ENCODE measurements around the gene C1orf116.

The C1orf116 gene

DNA sequence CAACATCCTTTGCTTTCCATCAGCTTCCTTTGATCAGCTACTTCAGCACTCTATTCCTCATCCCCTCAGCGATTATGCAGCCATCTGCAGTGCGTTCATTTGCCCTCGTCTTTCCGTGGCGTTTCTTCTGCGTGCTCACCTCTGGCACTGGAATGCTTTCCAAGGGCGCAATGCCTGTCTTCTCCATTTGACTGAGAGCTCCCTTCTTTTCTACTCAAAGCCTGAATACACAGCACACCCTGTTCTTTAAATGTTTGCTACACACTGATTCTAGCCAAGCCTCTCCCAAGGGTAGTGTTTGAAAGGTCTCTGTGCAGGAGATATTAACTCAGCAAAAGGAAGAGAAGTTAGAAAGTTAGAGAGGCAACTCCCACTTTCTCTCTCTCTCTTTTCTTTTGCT lies 22.6 kb downstream of the C1orf116 start:
- Histone ChIP-seq H3K4me1 (ENCODE audit: control insufficient read depth in 1 of 2, insufficient read depth in 1 of 2, low read depth in 1 of 2, low read length in 1 of 2) (no peaks in the 10 kb centered on the region), H3K36me3 (no peaks in the 10 kb centered on the region), H3K9me3 (no peaks in the 10 kb centered on the region), H3K27ac (no peak overlapping the region), H3K27me3 (peaks cover 9% of the 10 kb centered on the region), H3K4me3 (ENCODE audit: low read depth in 1 of 2, low read length in 1 of 2) (no peak overlapping the region)
- TF ChIP-seq, protein P1, sequence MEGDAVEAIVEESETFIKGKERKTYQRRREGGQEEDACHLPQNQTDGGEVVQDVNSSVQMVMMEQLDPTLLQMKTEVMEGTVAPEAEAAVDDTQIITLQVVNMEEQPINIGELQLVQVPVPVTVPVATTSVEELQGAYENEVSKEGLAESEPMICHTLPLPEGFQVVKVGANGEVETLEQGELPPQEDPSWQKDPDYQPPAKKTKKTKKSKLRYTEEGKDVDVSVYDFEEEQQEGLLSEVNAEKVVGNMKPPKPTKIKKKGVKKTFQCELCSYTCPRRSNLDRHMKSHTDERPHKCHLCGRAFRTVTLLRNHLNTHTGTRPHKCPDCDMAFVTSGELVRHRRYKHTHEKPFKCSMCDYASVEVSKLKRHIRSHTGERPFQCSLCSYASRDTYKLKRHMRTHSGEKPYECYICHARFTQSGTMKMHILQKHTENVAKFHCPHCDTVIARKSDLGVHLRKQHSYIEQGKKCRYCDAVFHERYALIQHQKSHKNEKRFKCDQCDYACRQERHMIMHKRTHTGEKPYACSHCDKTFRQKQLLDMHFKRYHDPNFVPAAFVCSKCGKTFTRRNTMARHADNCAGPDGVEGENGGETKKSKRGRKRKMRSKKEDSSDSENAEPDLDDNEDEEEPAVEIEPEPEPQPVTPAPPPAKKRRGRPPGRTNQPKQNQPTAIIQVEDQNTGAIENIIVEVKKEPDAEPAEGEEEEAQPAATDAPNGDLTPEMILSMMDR (IDR thresholded peaks at IDR 0.05), result no peak

DNA sequence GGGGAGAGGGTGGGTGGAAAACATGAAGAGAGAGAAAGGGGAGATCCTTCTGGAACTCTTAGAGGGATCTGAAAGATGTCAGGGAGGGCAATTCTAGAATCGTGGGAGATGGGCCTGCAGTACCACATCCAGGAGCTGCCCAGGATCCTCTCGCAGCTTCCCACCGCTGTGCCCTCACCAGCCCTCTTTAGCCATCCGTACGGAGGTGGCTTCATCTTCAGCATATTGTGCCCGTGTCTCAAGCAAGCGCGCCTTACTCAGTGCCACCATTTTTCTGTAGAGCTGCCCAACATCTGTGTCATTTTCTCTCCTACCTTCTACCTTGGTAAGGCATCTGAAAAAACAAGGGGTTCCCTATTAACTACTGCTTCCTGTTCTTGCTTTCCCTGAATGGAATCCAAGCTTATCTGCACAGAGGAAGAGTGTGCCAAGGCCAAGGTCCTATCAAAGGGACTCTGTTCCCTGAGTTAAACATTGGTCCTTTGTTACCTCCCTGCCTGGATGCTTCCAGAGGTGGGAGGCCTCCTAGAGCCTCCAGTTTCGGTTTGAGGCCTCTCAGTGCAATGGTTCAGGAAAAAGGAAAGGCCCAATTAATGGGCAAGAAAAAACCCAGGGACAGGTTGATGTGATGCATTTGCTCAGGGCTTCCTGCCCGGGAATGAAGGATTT lies 23.2 kb downstream of the C1orf116 start:
- Histone ChIP-seq H3K36me3 (no peaks in the 10 kb centered on the region), H3K9me3 (no peaks in the 10 kb centered on the region), H3K4me3 (ENCODE audit: low read depth in 1 of 2, low read length in 1 of 2) (no peak overlapping the region), H3K4me1 (ENCODE audit: control insufficient read depth in 1 of 2, insufficient read depth in 1 of 2, low read depth in 1 of 2, low read length in 1 of 2) (no peaks in the 10 kb centered on the region), H3K27ac (no peak overlapping the region), H3K27me3 (peaks cover 9% of the 10 kb centered on the region)
- TF ChIP-seq, protein P1 (IDR thresholded peaks at IDR 0.05), result no peak

DNA sequence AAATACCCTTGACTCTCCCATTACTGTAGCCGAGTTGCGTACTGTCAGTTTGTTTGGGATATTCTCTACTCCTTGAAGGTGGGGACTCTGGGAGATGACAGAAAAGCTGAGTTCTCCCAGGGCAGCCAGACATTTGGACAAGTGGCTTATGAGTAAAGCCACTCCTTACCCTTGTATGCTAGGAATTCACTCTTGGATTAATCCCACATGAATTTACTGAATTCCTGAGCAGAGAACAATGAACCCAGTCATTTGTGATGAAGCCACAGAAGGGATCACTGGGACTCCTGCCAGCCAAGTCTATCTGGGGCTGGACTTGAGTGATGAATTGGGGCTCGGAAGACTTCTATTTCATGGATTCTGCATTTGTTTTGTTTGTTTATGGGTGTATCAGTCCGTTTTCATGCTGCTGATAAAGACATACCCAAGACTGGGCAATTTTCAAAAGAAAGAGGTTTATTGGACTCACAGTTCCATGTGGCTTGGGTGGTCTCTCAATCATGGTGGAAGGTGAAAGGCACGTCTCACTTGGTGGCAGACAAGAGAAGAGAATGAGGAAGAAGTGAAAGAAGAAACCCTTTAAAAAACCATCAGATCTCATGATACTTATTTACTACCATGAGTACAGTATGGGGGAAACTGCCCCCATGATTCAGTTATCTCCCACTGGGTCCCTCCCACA lies 25.1 kb downstream of the C1orf116 start:
- Histone ChIP-seq H3K4me3 (ENCODE audit: low read depth in 1 of 2, low read length in 1 of 2) (no peak overlapping the region), H3K4me1 (ENCODE audit: control insufficient read depth in 1 of 2, insufficient read depth in 1 of 2, low read depth in 1 of 2, low read length in 1 of 2) (peaks cover 5 to 6% of the 10 kb centered on the region in 2 experiments), H3K27ac (no peak overlapping the region)

DNA sequence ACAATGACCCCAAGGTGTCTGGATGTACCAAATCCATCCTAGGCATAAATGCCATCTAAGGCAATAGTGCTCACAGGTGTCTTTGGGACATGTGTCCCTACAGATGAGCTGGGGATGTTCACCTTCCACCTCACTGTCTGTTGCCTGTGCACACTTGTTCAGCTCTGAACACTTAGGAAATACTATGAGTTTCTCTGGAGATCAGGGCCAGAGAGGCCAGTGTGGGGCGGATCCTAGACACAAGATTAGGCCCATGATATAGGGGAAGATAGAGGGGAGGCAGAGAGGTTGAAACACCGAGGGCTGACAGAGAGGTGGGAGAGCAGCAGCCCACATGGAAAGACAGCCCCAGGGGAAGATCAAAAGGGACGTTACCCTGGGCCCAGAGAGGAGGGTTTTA lies 25.6 kb downstream of the C1orf116 start:
- peaks cover 8 to 11% of the 10 kb centered on the region in 2 experiments for H3K4me1 ChIP-seq (ENCODE audit: control insufficient read depth in 1 of 2, insufficient read depth in 1 of 2, low read depth in 1 of 2, low read length in 1 of 2)
- no peak overlapping the region for H3K27ac ChIP-seq
- TF ChIP-seq, protein P1 (IDR thresholded peaks at IDR 0.05), result no peak

More for the DNA sequence above, 25.1 kb downstream of the C1orf116 start:
- TF ChIP-seq, protein P1 (IDR thresholded peaks at IDR 0.05), result no peak
- H3K27me3 ChIP-seq, result peaks cover 4% of the 10 kb centered on the region
- H3K9me3 ChIP-seq, result no peaks in the 10 kb centered on the region
- H3K36me3 ChIP-seq, result no peaks in the 10 kb centered on the region

DNA sequence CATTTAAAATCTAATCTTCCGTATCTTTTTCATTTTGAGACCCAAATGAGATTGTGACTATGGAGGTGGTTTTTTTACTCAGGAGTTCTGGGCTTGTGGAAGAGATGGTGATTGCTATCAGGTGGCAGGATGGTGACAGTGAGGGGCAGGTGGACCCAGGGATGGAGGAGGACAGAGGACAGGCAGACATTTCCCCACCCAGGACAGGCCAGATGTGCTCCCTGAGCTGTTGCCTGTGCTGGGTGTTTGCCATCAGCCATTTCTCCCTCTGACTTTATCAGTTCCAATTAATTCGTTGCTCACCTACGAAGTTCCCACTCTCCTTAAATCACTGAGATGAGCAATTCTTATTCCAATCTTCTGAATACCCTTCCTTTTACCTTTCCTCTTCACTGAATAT lies 26.5 kb downstream of the C1orf116 start:
- Histone ChIP-seq H3K4me3 (ENCODE audit: low read depth in 1 of 2, low read length in 1 of 2) (no peak overlapping the region), H3K27ac (no peak overlapping the region), H3K9me3 (no peaks in the 10 kb centered on the region), H3K27me3 (no peaks in the 10 kb centered on the region), H3K4me1 (ENCODE audit: control insufficient read depth in 1 of 2, insufficient read depth in 1 of 2, low read depth in 1 of 2, low read length in 1 of 2) (peaks cover 8 to 13% of the 10 kb centered on the region in 2 experiments), H3K36me3 (no peaks in the 10 kb centered on the region)
- TF ChIP-seq, protein P1 (IDR thresholded peaks at IDR 0.05), result no peak

More for the DNA sequence above, 25.6 kb downstream of the C1orf116 start:
- Histone ChIP-seq H3K9me3 (no peaks in the 10 kb centered on the region), H3K36me3 (no peaks in the 10 kb centered on the region), H3K27me3 (no peaks in the 10 kb centered on the region), H3K4me3 (ENCODE audit: low read depth in 1 of 2, low read length in 1 of 2) (no peak overlapping the region)

All from neutrophil (primary cell).